ENCODE measurements around the gene FSD2.
"Not testable (repeated sequence)": the region's sequence is repeated elsewhere in the genome, so short reads cannot be mapped to it uniquely, and the experiment has no call there.

Gene FSD2

GRCh38 chr15:82710926-82711490, 94.9 kb downstream of the FSD2 start:
- Histone ChIP-seq H3K4me1 (ENCODE audit: control insufficient read depth, insufficient read depth, low read length) (peaks cover 10% of the 10 kb centered on the region), H3K36me3 (ENCODE audit: control insufficient read depth, insufficient read depth, low read length) (no peaks in the 10 kb centered on the region), H3K9ac (ENCODE audit: low read depth, low read length) (no peak overlapping the region), H3K4me3 (ENCODE audit: low read depth, low read length) (no peak overlapping the region), H3K27me3 (ENCODE audit: control insufficient read depth, insufficient read depth, low read length) (peaks cover 5% of the 10 kb centered on the region), H3K9me3 (ENCODE audit: control insufficient read depth, insufficient read depth, low read length) (no peaks in the 10 kb centered on the region)

GRCh38 chr15:82710208-82710555, 95.7 kb downstream of the FSD2 start:
- Histone ChIP-seq H3K9me3 (ENCODE audit: control insufficient read depth, insufficient read depth, low read length) (no peaks in the 10 kb centered on the region), H3K4me1 (ENCODE audit: control insufficient read depth, insufficient read depth, low read length) (peaks cover 10% of the 10 kb centered on the region), H3K36me3 (ENCODE audit: control insufficient read depth, insufficient read depth, low read length) (no peaks in the 10 kb centered on the region), H3K27me3 (ENCODE audit: control insufficient read depth, insufficient read depth, low read length) (peaks cover 5% of the 10 kb centered on the region), H3K4me3 (ENCODE audit: low read depth, low read length) (peak overlapping the region; percentile 69), H3K9ac (ENCODE audit: low read depth, low read length) (peak overlapping the region; percentile 65)

GRCh38 chr15:82709421-82710207, 96.3 kb downstream of the FSD2 start, which contains the start of gene AP3B2:
AP3B2 (minus strand) TSS chr15:82709875; CDS start chr15:82709706, 169 bp downstream.
- peak within 1 kb of the TSS; percentile 65 for H3K9ac ChIP-seq (ENCODE audit: low read depth, low read length)
- no peaks in the 10 kb centered on the region for H3K9me3 ChIP-seq (ENCODE audit: control insufficient read depth, insufficient read depth, low read length)
- peak within 1 kb of the TSS; percentile 77 for H3K4me3 ChIP-seq (ENCODE audit: low read depth, low read length)
- peaks cover 10% of the 10 kb centered on the region for H3K4me1 ChIP-seq (ENCODE audit: control insufficient read depth, insufficient read depth, low read length)
- peaks cover 5% of the 10 kb centered on the region for H3K27me3 ChIP-seq (ENCODE audit: control insufficient read depth, insufficient read depth, low read length)
- H3K36me3 ChIP-seq (ENCODE audit: control insufficient read depth, insufficient read depth, low read length), result no peaks in the 10 kb centered on the region

GRCh38 chr15:82709081-82709420, 96.8 kb downstream of the FSD2 start:
- peak overlapping the region; percentile 1 for H3K9ac ChIP-seq (ENCODE audit: low read depth, low read length)
- peaks cover 5% of the 10 kb centered on the region for H3K27me3 ChIP-seq (ENCODE audit: control insufficient read depth, insufficient read depth, low read length)
- peaks cover 10% of the 10 kb centered on the region for H3K4me1 ChIP-seq (ENCODE audit: control insufficient read depth, insufficient read depth, low read length)
- peak overlapping the region; percentile 77 for H3K4me3 ChIP-seq (ENCODE audit: low read depth, low read length)
- H3K36me3 ChIP-seq (ENCODE audit: control insufficient read depth, insufficient read depth, low read length), result no peaks in the 10 kb centered on the region
- H3K9me3 ChIP-seq (ENCODE audit: control insufficient read depth, insufficient read depth, low read length), result no peaks in the 10 kb centered on the region

GRCh38 chr15:82705856-82706255, 100.0 kb downstream of the FSD2 start:
- not testable (repeated sequence) for H3K9ac ChIP-seq (ENCODE audit: low read depth, low read length); H3K9me3 ChIP-seq (ENCODE audit: control insufficient read depth, insufficient read depth, low read length); H3K36me3 ChIP-seq (ENCODE audit: control insufficient read depth, insufficient read depth, low read length); H3K4me3 ChIP-seq (ENCODE audit: low read depth, low read length); H3K27me3 ChIP-seq (ENCODE audit: control insufficient read depth, insufficient read depth, low read length)
- H3K4me1 ChIP-seq (ENCODE audit: control insufficient read depth, insufficient read depth, low read length), result peaks cover 10% of the 10 kb centered on the region
